ENCODE results near the gene DMAC2. TPM values are rescaled to one million over a fixed set of nuclear protein-coding genes. Genes with fewer than 3 reads are reported as not detected.

Gene DMAC2
- total and polyA plus RNA-seq, 2 donors (not counting 3 experiments of a cell fraction or from before 2014, with no cell fraction given) = 65.4 to 137 TPM

DNA sequence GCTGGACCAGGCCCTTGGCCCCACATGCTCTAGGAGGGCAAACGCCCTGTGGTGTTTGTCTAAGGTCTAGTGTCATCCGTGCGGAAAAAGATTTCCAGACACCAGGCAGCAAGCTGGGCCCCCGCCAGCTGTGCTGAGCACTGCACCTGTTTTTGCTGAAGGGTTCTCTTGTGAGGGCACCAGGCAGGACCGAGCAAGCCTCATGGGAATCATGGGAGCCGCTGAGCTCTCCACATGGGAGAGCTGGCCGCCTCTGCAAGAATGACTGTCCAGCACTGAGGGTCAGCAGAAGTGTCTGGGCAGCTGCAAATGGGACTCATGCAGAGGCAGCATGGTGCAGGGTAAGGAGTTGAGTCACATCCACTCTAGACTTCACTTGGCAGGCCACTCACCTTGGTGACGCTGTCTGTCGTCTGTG, 24.5 kb downstream of the DMAC2 start:
- no TSS peak for BruUV-seq (replicated peaks)
- Histone ChIP-seq H3K9me1 (replicated peaks; ENCODE audit: control insufficient read depth, extremely low read depth, insufficient read depth, low read length) (no peaks in the 10 kb centered on the region), H3K9ac (replicated peaks; ENCODE audit: extremely low read depth, insufficient read depth, low read length) (no peak overlapping the region), H3K4me1 (ENCODE audit: control insufficient read depth, extremely low read depth, insufficient read depth, low read length) (no peaks in the 10 kb centered on the region), H4K20me1 (replicated peaks; ENCODE audit: control insufficient read depth, extremely low read depth, insufficient read depth, low read length) (no peaks in the 10 kb centered on the region), H2AFZ (ENCODE audit: low read depth, low read length) (no peak overlapping the region), H3K9me3 (replicated peaks; ENCODE audit: control insufficient read depth, insufficient read depth, low read length) (no peaks in the 10 kb centered on the region), H3K36me3 (ENCODE audit: control insufficient read depth in 2 of 2, extremely low read depth in 1 of 2, insufficient read depth in 2 of 2, low read length in 2 of 2) (peaks cover 0 to 30% of the 10 kb centered on the region in 2 experiments), H3K4me3 (replicated peaks in 1 of 3; ENCODE audit: insufficient read depth in 1 of 3, low read depth in 1 of 3, low read length in 3 of 3) (no peak overlapping the region), H3K79me2 (ENCODE audit: control insufficient read depth, insufficient read depth, low read length) (no peaks in the 10 kb centered on the region), H3K27ac (ENCODE audit: insufficient read depth, low read depth, low read length) (no peak overlapping the region), H3K4me2 (ENCODE audit: insufficient read depth, low read length) (no peak overlapping the region), H3K27me3 (ENCODE audit: control insufficient read depth in 2 of 2, insufficient read depth in 2 of 2, low read length in 2 of 2) (no peaks in the 10 kb centered on the region)
- POLR2A ChIA-PET = no interaction called here
- TF ChIP-seq EZH2 (IDR thresholded peaks at IDR 0.05; ENCODE audit: borderline replicate concordance, low read depth, low read length, severe bottlenecking) (no peak), GATA2 (IDR thresholded peaks at IDR 0.05; ENCODE audit: insufficient read depth, insufficient read length, low read depth, low read length) (no peak), POLR2AphosphoS5 (IDR thresholded peaks at IDR 0.05; ENCODE audit: insufficient read depth, low read depth, low read length) (no peak), MYC (IDR thresholded peaks at IDR 0.05; ENCODE audit: low read depth, low read length) (no peak), CTCF (IDR thresholded peaks at IDR 0.05; ENCODE audit: extremely low read depth in 1 of 2, insufficient read depth in 1 of 2, low read depth in 1 of 2, low read length in 2 of 2) (no peak)
- TF ChIP-seq, protein P1, sequence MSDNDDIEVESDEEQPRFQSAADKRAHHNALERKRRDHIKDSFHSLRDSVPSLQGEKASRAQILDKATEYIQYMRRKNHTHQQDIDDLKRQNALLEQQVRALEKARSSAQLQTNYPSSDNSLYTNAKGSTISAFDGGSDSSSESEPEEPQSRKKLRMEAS (IDR thresholded peaks at IDR 0.05; ENCODE audit: insufficient read depth, insufficient read length) = no peak
- dilution Hi-C loops (cut with MboI; ENCODE audit: extremely low pct_ligation_motif_present, low sequenced_read_pairs) (no loop called here), intact Hi-C loops (cut with micrococcal nuclease) (no loop called here)
- CTCF ChIA-PET = no interaction called here
- FAIRE-seq (no peak), DNase-seq (ENCODE audit: low read depth, low spot score) (no peak)

All from endothelial cell of umbilical vein (primary cell).